HCT116 (cell line): ENCODE measurements around the gene PCDH9. TPM values are rescaled to one million over a fixed set of nuclear protein-coding genes. Genes with fewer than 3 reads are reported as not detected.

ENCODE experiments used
- ATAC-seq: fragments of 200-7000 bp; cut with Tn5 transposase; 2 replicates; pipeline ENCODE4 v1.9.1; 2020; ENCODE audit warnings: mild to moderate bottlenecking, moderate library complexity
- BruUV-seq: library from RNA; stranded (reverse); fragments of 400-500 nt; replicated peaks from 2 replicates; lab custom pipeline; 2021; lab: Mats Ljungman, UMichigan
- CTCF ChIA-PET: fragments of 300-600 bp; sonication (Branson Sonifier 250); formaldehyde crosslinking; loops from one replicate; lab custom pipeline; 2021; ENCODE audit warnings: antibody characterized with exemption; lab: Charles Lee
- POLR2A ChIA-PET: fragments of 300-600, 350-600 bp; sonication (Branson Sonifier 250); formaldehyde crosslinking; loops from one replicate; lab custom pipeline; 2021; ENCODE audit warnings: antibody characterized with exemption; lab: Charles Lee
- RAD21 ChIA-PET, 2 experiments: fragments of 300-600 bp; sonication (Branson Sonifier 250); formaldehyde crosslinking; loops; one replicate each; lab custom pipeline; 2023; ENCODE audit warnings: low total read pairs in 2 of 2; ENCODE audit not compliant: uncharacterized antibody in 2 of 2, unreplicated experiment in 2 of 2, low non-redundant PET in 1 of 2; lab: Charles Lee
- DNase-seq: peaks from one replicate; pipeline ENCODE4 v3.0.0-alpha.2; 2010; ENCODE audit warnings: low read depth, low spot score
- H2AFZ ChIP-seq: fragments of 200-600 bp; shearing (Covaris generic), sonication (generic); 2 replicates; pipeline ENCODE4 v1.6.1; 2017; ENCODE audit warnings: low read depth, mixed run types, mixed read lengths, antibody characterized with exemption, low read length; ENCODE audit not compliant: poor library complexity, severe bottlenecking
- H3K27ac ChIP-seq: 2 replicates; pipeline ENCODE4 v1.5.1; 2012; ENCODE audit warnings: low read depth, low read length
- H3K27me3 ChIP-seq: fragments of 200-600 bp; sonication (generic); 2 replicates; pipeline ENCODE4 v1.6.1; 2016; ENCODE audit warnings: mixed run types, low read length, mixed read lengths; ENCODE audit not compliant: insufficient read depth
- H3K36me3 ChIP-seq, 2 experiments: fragments of 200-500 bp in 1 of 2; fragments of 200-600 bp in 1 of 2; sonication (Bioruptor generic) in 1 of 2; sonication (generic) in 1 of 2; 2 replicates each; pipeline versions ENCODE4 v1.5.1 to v1.6.1; 2014 to 2016; ENCODE audit warnings: low read length in 2 of 2, inconsistent platforms in 1 of 2, mixed read lengths in 1 of 2, mixed run types in 1 of 2; ENCODE audit not compliant: insufficient read depth in 2 of 2, control insufficient read depth in 1 of 2
- H3K4me1 ChIP-seq, 2 experiments: fragments of 200-600 bp in 1 of 2; sonication (generic) in 1 of 2; 2 replicates each; pipeline versions ENCODE4 v1.5.1 to v1.6.1; 2012 to 2017; ENCODE audit warnings: low read length in 2 of 2, inconsistent platforms in 1 of 2, mild to moderate bottlenecking in 1 of 2, mixed read lengths in 1 of 2, mixed run types in 1 of 2, moderate library complexity in 1 of 2; ENCODE audit not compliant: insufficient read depth in 2 of 2, control insufficient read depth in 1 of 2
- H3K4me2 ChIP-seq: fragments of 200-600 bp; sonication (generic); 2 replicates; pipeline ENCODE4 v1.6.1; 2017; ENCODE audit warnings: mixed run types, low read length, mixed read lengths
- H3K4me3 ChIP-seq, 2 experiments: fragments of 200-600 bp in 1 of 2; sonication (generic) in 1 of 2; replicated peaks in 1 of 2; 2 replicates each; pipeline ENCODE4 v1.5.1; 2011 to 2016; ENCODE audit warnings: low read length in 2 of 2, control low read depth in 1 of 2, low read depth in 1 of 2, mild to moderate bottlenecking in 1 of 2, mixed read lengths in 1 of 2, mixed run types in 1 of 2
- H3K79me2 ChIP-seq: fragments of 200-600 bp; sonication (generic); 2 replicates; pipeline ENCODE4 v1.6.1; 2017; ENCODE audit warnings: mild to moderate bottlenecking, mixed run types, low read length, moderate library complexity, mixed read lengths; ENCODE audit not compliant: insufficient read depth
- H3K9ac ChIP-seq: fragments of 200-600 bp; sonication (generic); 2 replicates; pipeline ENCODE4 v1.6.1; 2016; ENCODE audit warnings: low read length, mixed read lengths
- H3K9me2 ChIP-seq: fragments of 200-600 bp; sonication (generic), shearing (Covaris generic); 2 replicates; pipeline ENCODE4 v1.6.1; 2017; ENCODE audit warnings: mixed run types, mild to moderate bottlenecking, moderate library complexity; ENCODE audit not compliant: insufficient read depth
- H3K9me3 ChIP-seq, 2 experiments: fragments of 200-500 bp in 1 of 2; fragments of 200-600 bp in 1 of 2; sonication (Bioruptor generic) in 1 of 2; sonication (generic) in 1 of 2; 2 replicates each; pipeline ENCODE4 v1.6.1; 2014 to 2017; ENCODE audit warnings: low read length in 2 of 2, mixed read lengths in 2 of 2, inconsistent platforms in 1 of 2, low read depth in 1 of 2, mild to moderate bottlenecking in 1 of 2, mixed run types in 1 of 2, moderate library complexity in 1 of 2; ENCODE audit not compliant: control insufficient read depth in 1 of 2, insufficient read depth in 1 of 2
- H4K20me1 ChIP-seq: fragments of 200-600 bp; sonication (generic), shearing (Covaris generic); 2 replicates; pipeline ENCODE4 v1.6.1; 2017; ENCODE audit warnings: mixed run types, mild to moderate bottlenecking, moderate library complexity; ENCODE audit not compliant: insufficient read depth
- CBX3 ChIP-seq: IDR thresholded peaks from 2 replicates; pipeline ENCODE4 v1.6.1; 2012; ENCODE audit warnings: low read depth
- EGR1 ChIP-seq: IDR thresholded peaks from 2 replicates; pipeline ENCODE4 v1.6.1; 2012; ENCODE audit warnings: low read depth
- ELF1 ChIP-seq: IDR thresholded peaks from 2 replicates; pipeline ENCODE4 v1.6.1; 2012; ENCODE audit warnings: low read depth, borderline replicate concordance
- EZH2 ChIP-seq: fragments of 200-600 bp; sonication (generic); IDR thresholded peaks from 2 replicates; pipeline ENCODE4 v1.6.1; 2017; ENCODE audit warnings: antibody characterized with exemption, mixed run types
- EZH2phosphoT487 ChIP-seq: fragments of 200-600 bp; IDR thresholded peaks from 2 replicates; pipeline ENCODE4 v1.6.1; 2018; ENCODE audit warnings: antibody characterized with exemption, borderline replicate concordance
- JUND ChIP-seq: IDR thresholded peaks from 2 replicates; pipeline ENCODE4 v1.6.1; 2012
- POLR2A ChIP-seq: IDR thresholded peaks from 2 replicates; pipeline ENCODE4 v1.7.0; 2011; ENCODE audit warnings: borderline replicate concordance; ENCODE audit not compliant: insufficient read depth, insufficient read length; ENCODE audit errors: extremely low read depth
- POLR2AphosphoS5 ChIP-seq: IDR thresholded peaks from 2 replicates; pipeline ENCODE4 v1.6.1; 2011; ENCODE audit warnings: mild to moderate bottlenecking, low read depth, low read length, moderate library complexity
- SIN3A ChIP-seq: IDR thresholded peaks from 2 replicates; pipeline ENCODE4 v1.6.1; 2012; ENCODE audit warnings: low read depth
- SP1 ChIP-seq: IDR thresholded peaks from 2 replicates; pipeline ENCODE4 v1.6.1; 2012; ENCODE audit warnings: low read depth
- SRF ChIP-seq: IDR thresholded peaks from 2 replicates; pipeline ENCODE4 v1.6.1; 2012; ENCODE audit warnings: low read depth
- YY1 ChIP-seq: IDR thresholded peaks from 2 replicates; pipeline ENCODE4 v1.6.1; 2011; ENCODE audit warnings: low read length, low read depth, moderate library complexity, mild to moderate bottlenecking; ENCODE audit not compliant: insufficient replicate concordance; ENCODE audit errors: extremely low read depth
- ZNF274 ChIP-seq: fragments of 200-500 bp; sonication (Bioruptor generic); IDR thresholded peaks from 2 replicates; pipeline ENCODE4 v1.6.1; 2014; ENCODE audit warnings: mild to moderate bottlenecking, low read depth, low read length, inconsistent platforms
- intact Hi-C: fragments of 100-400 bp; cut with micrococcal nuclease; formaldehyde crosslinking; loops from 2 replicates; pipeline ENCODE4 v1.10.0; 2022
- total RNA-seq: library from RNA; stranded (reverse); gene quantifications from one replicate; pipeline ENCODE4 v1.2.1, GENCODE V29; 2021; ENCODE audit not compliant: unreplicated experiment
- TF ChIP-seq, protein P1 (sequence below): IDR thresholded peaks from 2 replicates; pipeline ENCODE4 v1.6.1; 2011; ENCODE audit warnings: mild to moderate bottlenecking, low read length, moderate library complexity; ENCODE audit not compliant: insufficient replicate concordance; ENCODE audit errors: extremely low read depth
- TF ChIP-seq, protein P2 (sequence below), 3 experiments: fragments of 200-600 bp in 1 of 3; sonication (generic) in 1 of 3; IDR thresholded peaks in 2 of 3; conservative IDR thresholded peaks in 1 of 3; 2 replicates each; pipeline ENCODE4 v1.5.1; 2012 to 2017; ENCODE audit warnings: low read depth in 2 of 3, low read length in 2 of 3, antibody characterized with exemption in 1 of 3, borderline replicate concordance in 1 of 3, control low read depth in 1 of 3, mild to moderate bottlenecking in 1 of 3, mixed read lengths in 1 of 3, mixed run types in 1 of 3, moderate library complexity in 1 of 3; ENCODE audit not compliant: insufficient read depth in 1 of 3
- TF ChIP-seq, protein P3 (sequence below): IDR thresholded peaks from 2 replicates; pipeline ENCODE4 v1.6.1; 2012; ENCODE audit warnings: low read depth
- TF ChIP-seq, protein P4 (sequence below): IDR thresholded peaks from 2 replicates; pipeline ENCODE4 v1.6.1; 2012

Gene PCDH9
- total RNA-seq, 1 experiment from 2014 or later, result 0.02 TPM

DNA sequence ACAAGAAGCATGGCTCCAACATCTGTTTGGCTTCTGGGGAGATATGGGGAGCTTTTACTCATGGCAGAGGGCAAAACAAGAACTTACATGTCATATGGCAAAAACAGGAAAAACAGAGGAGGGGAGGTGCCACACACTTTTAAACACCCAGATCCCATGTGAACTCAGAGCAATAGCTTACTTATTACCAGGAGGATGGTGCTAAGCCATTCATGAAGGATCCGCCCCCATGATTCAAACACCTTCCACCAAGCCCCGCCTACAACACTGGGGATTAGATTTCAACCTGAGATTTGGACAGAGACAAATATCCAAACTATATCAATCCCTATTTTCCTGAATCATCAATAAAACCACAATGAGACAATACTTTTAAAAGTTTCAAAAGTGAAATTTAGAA is 712.1 kb downstream of the PCDH9 start:
- no TSS peak for BruUV-seq
- ATAC-seq (no peak), DNase-seq (no peak)
- Histone ChIP-seq H3K27me3 (no peaks in the 10 kb centered on the region), H3K36me3 (no peaks in the 10 kb centered on the region), H3K9me2 (no peaks in the 10 kb centered on the region), H3K27ac (no peak overlapping the region), H2AFZ (no peak overlapping the region), H3K9ac (no peak overlapping the region), H3K4me2 (no peak overlapping the region), H3K9me3 (no peaks in the 10 kb centered on the region), H4K20me1 (no peaks in the 10 kb centered on the region), H3K4me3 (no peak overlapping the region), H3K79me2 (no peaks in the 10 kb centered on the region), H3K4me1 (no peaks in the 10 kb centered on the region)
- TF ChIP-seq, protein P1, sequence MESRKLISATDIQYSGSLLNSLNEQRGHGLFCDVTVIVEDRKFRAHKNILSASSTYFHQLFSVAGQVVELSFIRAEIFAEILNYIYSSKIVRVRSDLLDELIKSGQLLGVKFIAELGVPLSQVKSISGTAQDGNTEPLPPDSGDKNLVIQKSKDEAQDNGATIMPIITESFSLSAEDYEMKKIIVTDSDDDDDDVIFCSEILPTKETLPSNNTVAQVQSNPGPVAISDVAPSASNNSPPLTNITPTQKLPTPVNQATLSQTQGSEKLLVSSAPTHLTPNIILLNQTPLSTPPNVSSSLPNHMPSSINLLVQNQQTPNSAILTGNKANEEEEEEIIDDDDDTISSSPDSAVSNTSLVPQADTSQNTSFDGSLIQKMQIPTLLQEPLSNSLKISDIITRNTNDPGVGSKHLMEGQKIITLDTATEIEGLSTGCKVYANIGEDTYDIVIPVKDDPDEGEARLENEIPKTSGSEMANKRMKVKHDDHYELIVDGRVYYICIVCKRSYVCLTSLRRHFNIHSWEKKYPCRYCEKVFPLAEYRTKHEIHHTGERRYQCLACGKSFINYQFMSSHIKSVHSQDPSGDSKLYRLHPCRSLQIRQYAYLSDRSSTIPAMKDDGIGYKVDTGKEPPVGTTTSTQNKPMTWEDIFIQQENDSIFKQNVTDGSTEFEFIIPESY, result no peak
- TF ChIP-seq POLR2A (no peak), YY1 (no peak), EGR1 (no peak), EZH2 (no peak), POLR2AphosphoS5 (no peak), CBX3 (no peak), SIN3A (no peak), JUND (no peak), ELF1 (no peak), SP1 (no peak), SRF (no peak), ZNF274 (no peak), EZH2phosphoT487 (no peak)
- TF ChIP-seq, protein P2, sequence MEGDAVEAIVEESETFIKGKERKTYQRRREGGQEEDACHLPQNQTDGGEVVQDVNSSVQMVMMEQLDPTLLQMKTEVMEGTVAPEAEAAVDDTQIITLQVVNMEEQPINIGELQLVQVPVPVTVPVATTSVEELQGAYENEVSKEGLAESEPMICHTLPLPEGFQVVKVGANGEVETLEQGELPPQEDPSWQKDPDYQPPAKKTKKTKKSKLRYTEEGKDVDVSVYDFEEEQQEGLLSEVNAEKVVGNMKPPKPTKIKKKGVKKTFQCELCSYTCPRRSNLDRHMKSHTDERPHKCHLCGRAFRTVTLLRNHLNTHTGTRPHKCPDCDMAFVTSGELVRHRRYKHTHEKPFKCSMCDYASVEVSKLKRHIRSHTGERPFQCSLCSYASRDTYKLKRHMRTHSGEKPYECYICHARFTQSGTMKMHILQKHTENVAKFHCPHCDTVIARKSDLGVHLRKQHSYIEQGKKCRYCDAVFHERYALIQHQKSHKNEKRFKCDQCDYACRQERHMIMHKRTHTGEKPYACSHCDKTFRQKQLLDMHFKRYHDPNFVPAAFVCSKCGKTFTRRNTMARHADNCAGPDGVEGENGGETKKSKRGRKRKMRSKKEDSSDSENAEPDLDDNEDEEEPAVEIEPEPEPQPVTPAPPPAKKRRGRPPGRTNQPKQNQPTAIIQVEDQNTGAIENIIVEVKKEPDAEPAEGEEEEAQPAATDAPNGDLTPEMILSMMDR (IDR thresholded peaks at IDR 0.05 in 2 of 3, conservative IDR thresholded peaks at IDR 0.05 in 1 of 3; ENCODE audit: borderline replicate concordance in 1 of 3, insufficient read depth in 1 of 3, low read depth in 2 of 3, low read length in 2 of 3), result no peak
- TF ChIP-seq, protein P3, sequence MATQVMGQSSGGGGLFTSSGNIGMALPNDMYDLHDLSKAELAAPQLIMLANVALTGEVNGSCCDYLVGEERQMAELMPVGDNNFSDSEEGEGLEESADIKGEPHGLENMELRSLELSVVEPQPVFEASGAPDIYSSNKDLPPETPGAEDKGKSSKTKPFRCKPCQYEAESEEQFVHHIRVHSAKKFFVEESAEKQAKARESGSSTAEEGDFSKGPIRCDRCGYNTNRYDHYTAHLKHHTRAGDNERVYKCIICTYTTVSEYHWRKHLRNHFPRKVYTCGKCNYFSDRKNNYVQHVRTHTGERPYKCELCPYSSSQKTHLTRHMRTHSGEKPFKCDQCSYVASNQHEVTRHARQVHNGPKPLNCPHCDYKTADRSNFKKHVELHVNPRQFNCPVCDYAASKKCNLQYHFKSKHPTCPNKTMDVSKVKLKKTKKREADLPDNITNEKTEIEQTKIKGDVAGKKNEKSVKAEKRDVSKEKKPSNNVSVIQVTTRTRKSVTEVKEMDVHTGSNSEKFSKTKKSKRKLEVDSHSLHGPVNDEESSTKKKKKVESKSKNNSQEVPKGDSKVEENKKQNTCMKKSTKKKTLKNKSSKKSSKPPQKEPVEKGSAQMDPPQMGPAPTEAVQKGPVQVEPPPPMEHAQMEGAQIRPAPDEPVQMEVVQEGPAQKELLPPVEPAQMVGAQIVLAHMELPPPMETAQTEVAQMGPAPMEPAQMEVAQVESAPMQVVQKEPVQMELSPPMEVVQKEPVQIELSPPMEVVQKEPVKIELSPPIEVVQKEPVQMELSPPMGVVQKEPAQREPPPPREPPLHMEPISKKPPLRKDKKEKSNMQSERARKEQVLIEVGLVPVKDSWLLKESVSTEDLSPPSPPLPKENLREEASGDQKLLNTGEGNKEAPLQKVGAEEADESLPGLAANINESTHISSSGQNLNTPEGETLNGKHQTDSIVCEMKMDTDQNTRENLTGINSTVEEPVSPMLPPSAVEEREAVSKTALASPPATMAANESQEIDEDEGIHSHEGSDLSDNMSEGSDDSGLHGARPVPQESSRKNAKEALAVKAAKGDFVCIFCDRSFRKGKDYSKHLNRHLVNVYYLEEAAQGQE, result no peak
- TF ChIP-seq, protein P4, sequence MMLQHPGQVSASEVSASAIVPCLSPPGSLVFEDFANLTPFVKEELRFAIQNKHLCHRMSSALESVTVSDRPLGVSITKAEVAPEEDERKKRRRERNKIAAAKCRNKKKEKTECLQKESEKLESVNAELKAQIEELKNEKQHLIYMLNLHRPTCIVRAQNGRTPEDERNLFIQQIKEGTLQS, result no peak
- ChIA-PET POLR2A (no interaction called here), CTCF (no interaction called here), RAD21 (no interaction called here)
- intact Hi-C loops, result no loop called here
